K562 (cell line): Measurements from ENCODE around the gene OR2W3. TPM values are rescaled to one million over a fixed set of nuclear protein-coding genes. Genes with fewer than 3 reads are reported as not detected.

ENCODE experiments used
- CBFA2T3 ChIP-seq: fragments of 450-650 bp; IDR thresholded peaks from 2 replicates; pipeline ENCODE4 v1.6.1; 2017
- CREB3 ChIP-seq: fragments of 450-650 bp; conservative IDR thresholded peaks from 2 replicates; pipeline ENCODE4 v1.6.1; 2016; ENCODE audit warnings: missing genetic modification characterization, low read depth, mild to moderate bottlenecking, missing compliant biosample characterization, moderate library complexity
- EP300 ChIP-seq: IDR thresholded peaks from 2 replicates; pipeline ENCODE4 v1.6.1; 2012; ENCODE audit warnings: low read length, improper control_type of control experiment
- HDAC2 ChIP-seq: fragments of 450-650 bp; IDR thresholded peaks from 2 replicates; pipeline ENCODE4 v1.6.1; 2016; ENCODE audit warnings: mild to moderate bottlenecking
- IRF2 ChIP-seq: sonication (generic); formaldehyde crosslinking; IDR thresholded peaks from 2 replicates; pipeline ENCODE4 v1.8.1; 2022; ENCODE audit warnings: mild to moderate bottlenecking, missing genetic modification reagents
- LEF1 ChIP-seq: fragments of 450-650 bp; IDR thresholded peaks from 2 replicates; pipeline ENCODE4 v1.6.1; 2016; ENCODE audit warnings: mild to moderate bottlenecking
- PKNOX1 ChIP-seq: fragments of 450-650 bp; IDR thresholded peaks from 2 replicates; pipeline ENCODE4 v1.6.1; 2016
- RNF219 ChIP-seq: fragments of 250-450 bp; sonication (Bioruptor Pico); IDR thresholded peaks from 2 replicates; pipeline ENCODE4 v1.5.0; 2022; ENCODE audit warnings: mild to moderate bottlenecking
- SMAD3 ChIP-seq: fragments of 450-650 bp; formaldehyde crosslinking; conservative IDR thresholded peaks from 2 replicates; pipeline ENCODE4 v1.4.0; 2020; ENCODE audit warnings: mild to moderate bottlenecking
- SMAD4 ChIP-seq: fragments of 250-450 bp; sonication (Bioruptor Pico); conservative IDR thresholded peaks from 2 replicates; pipeline ENCODE4 v1.8.0; 2021; ENCODE audit warnings: inconsistent platforms, mild to moderate bottlenecking, moderate library complexity
- TAL1 ChIP-seq: fragments of 450-650 bp; IDR thresholded peaks from 2 replicates; pipeline ENCODE4 v1.6.1; 2016; ENCODE audit warnings: mild to moderate bottlenecking
- TCF15 ChIP-seq: fragments of 250-450 bp; sonication (Bioruptor Pico); IDR thresholded peaks from 2 replicates; pipeline ENCODE4 v1.8.0; 2022; ENCODE audit warnings: moderate library complexity, mild to moderate bottlenecking, inconsistent platforms
- TEAD4 ChIP-seq, 2 experiments: sonication (generic) in 1 of 2; formaldehyde crosslinking in 1 of 2; IDR thresholded peaks; 2 replicates each; pipeline versions ENCODE4 v1.6.1 to v1.8.0; 2012 to 2022; ENCODE audit warnings: borderline replicate concordance in 1 of 2, inconsistent platforms in 1 of 2, low read length in 1 of 2, mild to moderate bottlenecking in 1 of 2, missing genetic modification reagents in 1 of 2
- TRIM24 ChIP-seq, 2 experiments: fragments of 450-650 bp; IDR thresholded peaks; 2 replicates each; pipeline ENCODE4 v1.6.1; 2016
- ZNF134 ChIP-seq: fragments of 250-450 bp; sonication (Bioruptor Pico); conservative IDR thresholded peaks from 2 replicates; pipeline ENCODE4 v1.4.0; 2020
- ZNF175 ChIP-seq: fragments of 200-800 bp; sonication (Bioruptor generic); IDR thresholded peaks from 2 replicates; pipeline ENCODE4 v1.6.1; 2016; ENCODE audit warnings: low read depth, mild to moderate bottlenecking, missing genetic modification characterization, missing compliant biosample characterization
- ZNF184 ChIP-seq: sonication (generic); formaldehyde crosslinking; IDR thresholded peaks from 2 replicates; pipeline ENCODE4 v1.5.0; 2020; ENCODE audit warnings: missing genetic modification reagents
- ZNF263 ChIP-seq: sonication (generic); formaldehyde crosslinking; IDR thresholded peaks from 2 replicates; pipeline ENCODE4 v1.8.0; 2022; ENCODE audit warnings: mild to moderate bottlenecking, missing genetic modification reagents, borderline replicate concordance
- ZNF780A ChIP-seq: fragments of 250-450 bp; sonication (Bioruptor Pico); IDR thresholded peaks from 2 replicates; pipeline ENCODE4 v1.5.0; 2021; ENCODE audit warnings: mild to moderate bottlenecking
- polyA plus RNA-seq, 8 experiments: library from polyadenylated mRNA; depleted of rRNA in 4 of 8; stranded (reverse) in 5 of 8; unstranded in 3 of 8; fragments of >200 nt; fragmentation: Nextera tagmentation in 2 of 8; fragmentation: Illumina TruSeq in 1 of 8; extraction: Ambion mirVana in 2 of 8; extraction: Trizol in 1 of 8; gene quantifications; 2 replicates each; pipeline versions ENCODE4 v1.2.1 to v1.2.3, GENCODE V29; 2011 to 2014; ENCODE audit warnings: inconsistent platforms in 1 of 8, missing spikeins in 1 of 8
- total RNA-seq, 7 experiments: library from RNA; depleted of rRNA in 6 of 7; stranded (reverse); fragments of >200 nt in 6 of 7; fragmentation: Illumina TruSeq in 2 of 7; extraction: Trizol in 2 of 7; gene quantifications; 2 replicates each; pipeline versions ENCODE4 v1.2.1 to v1.2.3, GENCODE V29; 2011 to 2021; ENCODE audit warnings: low replicate concordance in 1 of 7

Gene OR2W3
- total and polyA plus RNA-seq, 9 of the 15 experiments (the other 6 are each of a cell fraction or from before 2014, with no cell fraction given): 0.67 to 7.6 (median 3.7) TPM

DNA sequence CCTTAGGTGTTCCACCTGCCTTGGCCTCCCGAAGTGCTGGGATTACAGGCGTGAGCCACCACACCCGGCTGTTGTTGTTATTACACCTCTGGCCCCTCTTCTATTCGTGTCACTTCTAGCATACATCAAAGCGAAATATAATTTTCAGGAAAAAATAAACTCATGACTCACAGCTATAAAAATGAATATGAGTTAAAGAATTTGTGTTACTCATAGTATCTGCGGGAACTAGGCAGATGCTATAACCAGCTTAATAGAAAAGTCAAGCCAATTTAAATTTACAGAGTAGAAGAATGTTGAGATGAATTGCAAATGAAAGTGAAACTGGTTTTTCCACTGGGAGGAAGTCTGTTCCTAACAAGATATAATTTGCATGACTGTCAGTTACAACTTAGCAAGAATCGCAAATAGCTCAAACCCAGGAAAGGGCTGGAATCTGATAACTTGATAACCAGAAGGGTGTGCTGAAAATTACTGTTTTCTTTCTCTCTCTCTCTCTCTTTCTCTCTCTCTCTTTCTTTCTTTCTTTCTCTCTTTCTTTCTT, 11.2 kb downstream of the OR2W3 start (continued):
- TF ChIP-seq RNF219 (CRISPR knock-in tag) (no peak), CREB3 (tag) (0 out of 2 replicates have a peak, but pooled peaks have one; percentile 44), TEAD4 (IDR thresholded peaks at IDR 0.05; ENCODE audit: low read length) (peak; percentile 58), TEAD4 (CRISPR knock-in tag; IDR thresholded peaks at IDR 0.05; ENCODE audit: borderline replicate concordance) (no peak), ZNF780A (CRISPR knock-in tag) (no peak), SMAD3 (CRISPR knock-in tag) (0 out of 2 replicates have a peak, but pooled peaks have one; percentile 37), ZNF175 (peak; percentile 59; the same call in 1 of the 2 replicates), CBFA2T3 (peak; percentile 78), TAL1 (peak; percentile 53; the same call in 1 of the 2 replicates), ZNF184 (CRISPR knock-in tag) (no peak), PKNOX1 (peak; percentile 87), IRF2 (CRISPR knock-in tag) (peak; percentile 94), HDAC2 (no peak), LEF1 (peak; percentile 79), TCF15 (CRISPR knock-in tag) (0 out of 2 replicates have a peak, but pooled peaks have one; percentile 28), SMAD4 (CRISPR knock-in tag) (0 out of 2 replicates have a peak, but pooled peaks have one; percentile 41), TRIM24 (IDR thresholded peaks at IDR 0.05) (peak in 1 of 2 experiments; percentile 35; a peak in 1 of 4 replicates), ZNF134 (0 out of 2 replicates have a peak, but pooled peaks have one; percentile 9), ZNF263 (CRISPR knock-in tag) (no peak), EP300 (peak; percentile 71; the same call in 1 of the 2 replicates)
